Activated CD4-positive, alpha-beta memory T cell treated with anti-CD3 and anti-CD28 coated beads for 36 hours (primary cell): Measurements from ENCODE around the gene INTS7. TPM values are rescaled to one million over a fixed set of nuclear protein-coding genes. Genes with fewer than 3 reads are reported as not detected.
"Not testable (repeated sequence)": the region's sequence is repeated elsewhere in the genome, so short reads cannot be mapped to it uniquely, and the experiment has no call there.

Source experiments
- CTCF ChIA-PET: fragments of 350-600 bp; sonication (Branson Sonifier 250); formaldehyde crosslinking; loops from one replicate; lab custom pipeline; 2021; ENCODE audit warnings: antibody characterized with exemption, inconsistent platforms; lab: Charles Lee
- POLR2A ChIA-PET: fragments of 350-600 bp; sonication (Branson Sonifier 250); formaldehyde crosslinking; loops from one replicate; lab custom pipeline; 2021; ENCODE audit warnings: antibody characterized with exemption; lab: Charles Lee
- DNase-seq: peaks from one replicate; pipeline ENCODE4 v3.0.0-alpha.2; 2020
- H3K27ac Mint-ChIP-seq: one replicate; pipeline ENCODE4 v1.8.0; 2021; ENCODE audit warnings: mixed read lengths
- H3K27me3 Mint-ChIP-seq: one replicate; pipeline ENCODE4 v1.8.0; 2021; ENCODE audit warnings: mixed read lengths
- H3K36me3 Mint-ChIP-seq: one replicate; pipeline ENCODE4 v1.8.0; 2021; ENCODE audit warnings: mixed read lengths
- H3K4me1 Mint-ChIP-seq: one replicate; pipeline ENCODE4 v1.8.0; 2021; ENCODE audit warnings: low read depth, mixed read lengths
- H3K4me3 Mint-ChIP-seq: one replicate; pipeline ENCODE4 v1.8.0; 2021; ENCODE audit warnings: mild to moderate bottlenecking, mixed read lengths
- H3K9me3 Mint-ChIP-seq: one replicate; pipeline ENCODE4 v1.8.0; 2021; ENCODE audit warnings: mixed read lengths
- intact Hi-C: fragments of 100-400 bp; cut with micrococcal nuclease; formaldehyde crosslinking; loops from one replicate; pipeline ENCODE4 v1.15.1; 2023
- total RNA-seq, 2 experiments: library from RNA; stranded (reverse); gene quantifications; one replicate each; pipeline ENCODE4 v1.2.3, GENCODE V29; 2021

The INTS7 gene
- total RNA-seq, 2 experiments from 2014 or later = 19.3 to 19.6 TPM

- ChIA-PET POLR2A (no interaction called here), CTCF (no interaction called here)
- DNase-seq = no peak
- H3K9me3 Mint-ChIP-seq = no peaks in the 10 kb centered on the region
- H3K27ac Mint-ChIP-seq = no peak overlapping the region
- H3K4me1 Mint-ChIP-seq = peaks cover 5% of the 10 kb centered on the region
- intact Hi-C loops = loop anchor here (10.0 kb wide), 1 partner anchor 355 kb away; the partner anchor contains the start of gene SLC30A1
- H3K36me3 Mint-ChIP-seq = no peaks in the 10 kb centered on the region
- peaks cover 3% of the 10 kb centered on the region for H3K27me3 Mint-ChIP-seq
- H3K4me3 Mint-ChIP-seq = no peak overlapping the region
Measured at GRCh38 chr1:211929683-211930082, 105.7 kb downstream of the INTS7 start.

- Mint-ChIP-seq H3K27ac (no peak overlapping the region), H3K9me3 (no peaks in the 10 kb centered on the region), H3K27me3 (peaks cover 3% of the 10 kb centered on the region), H3K4me3 (no peak overlapping the region), H3K4me1 (no peaks in the 10 kb centered on the region), H3K36me3 (no peaks in the 10 kb centered on the region)
- ChIA-PET CTCF (no interaction called here), POLR2A (no interaction called here)
- no peak for DNase-seq
- intact Hi-C loops = no loop called here
Measured at GRCh38 chr1:211928993-211929637, 106.2 kb downstream of the INTS7 start.

- Mint-ChIP-seq H3K27ac (no peak overlapping the region), H3K9me3 (no peaks in the 10 kb centered on the region), H3K36me3 (no peaks in the 10 kb centered on the region), H3K4me1 (no peaks in the 10 kb centered on the region), H3K4me3 (no peak overlapping the region), H3K27me3 (peaks cover 3% of the 10 kb centered on the region)
- CTCF ChIA-PET = no interaction called here
- intact Hi-C loops = no loop called here
- POLR2A ChIA-PET = no interaction called here
- no peak for DNase-seq
Measured at GRCh38 chr1:211928290-211928801, 107.0 kb downstream of the INTS7 start.

GRCh38 chr1:211925016-211925415, 110.3 kb downstream of the INTS7 start:
- no peak overlapping the region for H3K27ac Mint-ChIP-seq
- H3K36me3 Mint-ChIP-seq = no peaks in the 10 kb centered on the region
- intact Hi-C loops = no loop called here
- ChIA-PET CTCF (no interaction called here), POLR2A (no interaction called here)
- no peak for DNase-seq
- H3K27me3 Mint-ChIP-seq = no peaks in the 10 kb centered on the region
- H3K9me3 Mint-ChIP-seq = no peaks in the 10 kb centered on the region
- H3K4me3 Mint-ChIP-seq = no peak overlapping the region
- no peaks in the 10 kb centered on the region for H3K4me1 Mint-ChIP-seq

- DNase-seq = no peak
- Mint-ChIP-seq H3K27ac (no peak overlapping the region), H3K4me3 (no peak overlapping the region), H3K36me3 (no peaks in the 10 kb centered on the region), H3K4me1 (no peaks in the 10 kb centered on the region), H3K9me3 (no peaks in the 10 kb centered on the region), H3K27me3 (no peaks in the 10 kb centered on the region)
- ChIA-PET POLR2A (no interaction called here), CTCF (no interaction called here)
- intact Hi-C loops = no loop called here
Measured at GRCh38 chr1:211924256-211924655, 111.1 kb downstream of the INTS7 start.

- DNase-seq = no peak
- ChIA-PET POLR2A (no interaction called here), CTCF (no interaction called here)
- H3K4me3 Mint-ChIP-seq = no peak overlapping the region
- H3K27me3 Mint-ChIP-seq = peaks cover 2% of the 10 kb centered on the region
- H3K27ac Mint-ChIP-seq = no peak overlapping the region
- H3K4me1 Mint-ChIP-seq = no peaks in the 10 kb centered on the region
- no peaks in the 10 kb centered on the region for H3K36me3 Mint-ChIP-seq
- intact Hi-C loops = no loop called here
- no peaks in the 10 kb centered on the region for H3K9me3 Mint-ChIP-seq
Measured at GRCh38 chr1:211923095-211923494, 112.3 kb downstream of the INTS7 start.

- CTCF ChIA-PET = no interaction called here
- no peaks in the 10 kb centered on the region for H3K4me1 Mint-ChIP-seq
- intact Hi-C loops = no loop called here
Measured at GRCh38 chr1:211921579-211922095, 113.7 kb downstream of the INTS7 start.

GRCh38 chr1:211920602-211921226, 114.6 kb downstream of the INTS7 start:
- ChIA-PET CTCF (interaction anchor here (1.8 kb wide), 1 partner anchor 222 kb away, joined by 6 read pairs; no protein-coding TSS in a partner anchor), POLR2A (no interaction called here)
- Mint-ChIP-seq H3K4me3 (no peak overlapping the region), H3K36me3 (no peaks in the 10 kb centered on the region), H3K27me3 (peaks cover 2% of the 10 kb centered on the region), H3K27ac (no peak overlapping the region), H3K4me1 (no peaks in the 10 kb centered on the region), H3K9me3 (no peaks in the 10 kb centered on the region)
- intact Hi-C loops = no loop called here
- no peak for DNase-seq

More at GRCh38 chr1:211921579-211922095, 113.7 kb downstream of the INTS7 start:
- POLR2A ChIA-PET = no interaction called here
- Mint-ChIP-seq H3K27ac (no peak overlapping the region), H3K27me3 (peaks cover 2% of the 10 kb centered on the region), H3K36me3 (no peaks in the 10 kb centered on the region), H3K4me3 (no peak overlapping the region), H3K9me3 (no peaks in the 10 kb centered on the region)
- no peak for DNase-seq

- Mint-ChIP-seq H3K4me1 (no peaks in the 10 kb centered on the region), H3K27ac (no peak overlapping the region), H3K4me3 (no peak overlapping the region), H3K27me3 (peaks cover 2% of the 10 kb centered on the region), H3K36me3 (no peaks in the 10 kb centered on the region), H3K9me3 (no peaks in the 10 kb centered on the region)
- ChIA-PET POLR2A (no interaction called here), CTCF (interaction anchor here (1.8 kb wide), 1 partner anchor 222 kb away, joined by 6 read pairs; no protein-coding TSS in a partner anchor)
- no peak for DNase-seq
- intact Hi-C loops = no loop called here
Measured at GRCh38 chr1:211920141-211920572, 115.2 kb downstream of the INTS7 start.

GRCh38 chr1:211918843-211919414, 116.4 kb downstream of the INTS7 start:
- no peak overlapping the region for H3K27ac Mint-ChIP-seq
- H3K4me3 Mint-ChIP-seq = no peak overlapping the region
- CTCF ChIA-PET = no interaction called here

GRCh38 chr1:211916458-211916857, 118.9 kb downstream of the INTS7 start:
- CTCF ChIA-PET, POLR2A ChIA-PET, DNase-seq, H3K4me1 Mint-ChIP-seq, H3K4me3 Mint-ChIP-seq, H3K36me3 Mint-ChIP-seq, intact Hi-C loops, H3K27me3 Mint-ChIP-seq, H3K9me3 Mint-ChIP-seq, H3K27ac Mint-ChIP-seq: not testable (repeated sequence)

More at GRCh38 chr1:211918843-211919414, 116.4 kb downstream of the INTS7 start:
- POLR2A ChIA-PET = no interaction called here
- H3K4me1 Mint-ChIP-seq = no peaks in the 10 kb centered on the region
- H3K9me3 Mint-ChIP-seq = no peaks in the 10 kb centered on the region
- H3K27me3 Mint-ChIP-seq = peaks cover 2% of the 10 kb centered on the region
- DNase-seq = no peak
- intact Hi-C loops = no loop called here
- H3K36me3 Mint-ChIP-seq = no peaks in the 10 kb centered on the region

- no peaks in the 10 kb centered on the region for H3K4me1 Mint-ChIP-seq
- ChIA-PET POLR2A (no interaction called here), CTCF (interaction anchor here (0.8 kb wide), 1 partner anchor 14 kb away, joined by 4 read pairs; no protein-coding TSS in a partner anchor)
- H3K4me3 Mint-ChIP-seq = no peak overlapping the region
- DNase-seq = no peak
- H3K27me3 Mint-ChIP-seq = peaks cover 4% of the 10 kb centered on the region
- no peaks in the 10 kb centered on the region for H3K9me3 Mint-ChIP-seq
- H3K36me3 Mint-ChIP-seq = no peaks in the 10 kb centered on the region
- H3K27ac Mint-ChIP-seq = no peak overlapping the region
- intact Hi-C loops = no loop called here
Measured at GRCh38 chr1:211915924-211916323, 119.4 kb downstream of the INTS7 start.
